Measurements from ENCODE around the gene STX1B.

DNA sequence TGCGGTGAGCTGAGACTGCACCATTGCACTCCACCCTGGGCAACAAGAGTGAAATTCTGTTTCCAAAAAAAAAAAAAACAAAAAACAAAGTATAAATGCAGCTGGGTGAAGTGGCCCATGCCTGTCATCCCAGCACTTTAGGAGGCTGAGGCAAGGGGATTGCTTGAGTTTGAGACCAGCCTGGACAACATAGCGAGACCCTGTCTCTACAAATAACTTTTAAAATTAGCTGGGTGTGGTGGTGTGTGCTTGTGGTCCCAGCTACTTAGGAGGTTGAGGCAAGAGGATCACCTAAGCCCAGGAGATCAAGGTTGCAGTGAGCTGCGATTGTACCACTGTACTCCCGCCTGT lies 12.8 kb upstream of the STX1B start:
- TF ChIP-seq EZH2 (IDR thresholded peaks at IDR 0.05; ENCODE audit: borderline replicate concordance, low read length), result no peak
- TF ChIP-seq, protein P1, sequence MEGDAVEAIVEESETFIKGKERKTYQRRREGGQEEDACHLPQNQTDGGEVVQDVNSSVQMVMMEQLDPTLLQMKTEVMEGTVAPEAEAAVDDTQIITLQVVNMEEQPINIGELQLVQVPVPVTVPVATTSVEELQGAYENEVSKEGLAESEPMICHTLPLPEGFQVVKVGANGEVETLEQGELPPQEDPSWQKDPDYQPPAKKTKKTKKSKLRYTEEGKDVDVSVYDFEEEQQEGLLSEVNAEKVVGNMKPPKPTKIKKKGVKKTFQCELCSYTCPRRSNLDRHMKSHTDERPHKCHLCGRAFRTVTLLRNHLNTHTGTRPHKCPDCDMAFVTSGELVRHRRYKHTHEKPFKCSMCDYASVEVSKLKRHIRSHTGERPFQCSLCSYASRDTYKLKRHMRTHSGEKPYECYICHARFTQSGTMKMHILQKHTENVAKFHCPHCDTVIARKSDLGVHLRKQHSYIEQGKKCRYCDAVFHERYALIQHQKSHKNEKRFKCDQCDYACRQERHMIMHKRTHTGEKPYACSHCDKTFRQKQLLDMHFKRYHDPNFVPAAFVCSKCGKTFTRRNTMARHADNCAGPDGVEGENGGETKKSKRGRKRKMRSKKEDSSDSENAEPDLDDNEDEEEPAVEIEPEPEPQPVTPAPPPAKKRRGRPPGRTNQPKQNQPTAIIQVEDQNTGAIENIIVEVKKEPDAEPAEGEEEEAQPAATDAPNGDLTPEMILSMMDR (IDR thresholded peaks at IDR 0.05; ENCODE audit: low read length), result no peak
